Left cardiac atrium (tissue), 4 donors: ENCODE results near the gene ABCA10. TPM values are rescaled to one million over a fixed set of nuclear protein-coding genes. Genes with fewer than 3 reads are reported as not detected.

ENCODE experiments used
- ATAC-seq, 2 donors: fragments of 200-7000 bp; cut with Tn5 transposase; one replicate each; pipeline ENCODE4 v1.9.1; 2020; ENCODE audit warnings: mild to moderate bottlenecking in 2 of 2, moderate library complexity in 2 of 2
- DNase-seq: peaks from one replicate; pipeline ENCODE4 v3.0.0-alpha.2; 2020
- intact Hi-C, 2 donors: fragments of 100-400 bp; cut with DNase I; formaldehyde crosslinking; loops; one replicate each; pipeline versions ENCODE4 v1.14.1 to v1.15.1; 2022 to 2023
- microRNA-seq, 2 donors: library from miRNA; unstranded; fragments of <30 nt; microRNA quantifications; one replicate each; pipeline ENCODE4 v1.2.0, GENCODE V29; 2020
- total RNA-seq, 2 donors: library from RNA; stranded (reverse); fragmentation: NEBNext Ultra II Directional; extraction: Animal tissue kit (Norgen Biotek cat#: 25700); gene quantifications; one replicate each; pipeline ENCODE4 v1.2.1, GENCODE V29; 2021
- donor health status: DM: no; HTN: yes; CAD: no.
- donor health status: DM: no; HTN: yes; CAD: no; lungs with severe emphysema.
- donor health status: DM: yes; HTN: yes; CAD: no.
- donor health status: Dilated cardiomyopathy.

The ABCA10 gene
- total RNA-seq, 2 donors from 2014 or later: 5.7 to 12.8 TPM

GRCh38 chr17:69134112-69134511 lies 94.5 kb downstream of the ABCA10 start:
- intact Hi-C loops: no loop called here
- ATAC-seq (no peak), DNase-seq (no peak)

GRCh38 chr17:69130627-69131296 lies 97.9 kb downstream of the ABCA10 start:
- ATAC-seq (no peak), DNase-seq (no peak)
- intact Hi-C loops: no loop called here

- no peak for ATAC-seq
- no peak for DNase-seq
- intact Hi-C loops: no loop called here
Observed at GRCh38 chr17:69123626-69124025, 105.0 kb downstream of the ABCA10 start.

- ATAC-seq: no peak
- no peak for DNase-seq
- intact Hi-C loops: no loop called here
Observed at GRCh38 chr17:69122065-69122464, 106.6 kb downstream of the ABCA10 start.

GRCh38 chr17:69117855-69118784 lies 110.5 kb downstream of the ABCA10 start:
- ATAC-seq (peak; percentile 38 to 41), DNase-seq (no peak)
- intact Hi-C loops: no loop called here

- ATAC-seq (no peak), DNase-seq (no peak)
- intact Hi-C loops: no loop called here
Observed at GRCh38 chr17:69111794-69112193, 116.8 kb downstream of the ABCA10 start.

GRCh38 chr17:69105907-69106730 lies 122.5 kb downstream of the ABCA10 start:
- intact Hi-C loops: no loop called here
- DNase-seq (no peak), ATAC-seq (no peak)

GRCh38 chr17:69103557-69104233 lies 124.9 kb downstream of the ABCA10 start:
- DNase-seq: no peak
- intact Hi-C loops: no loop called here
- no peak for ATAC-seq

- intact Hi-C loops: no loop called here
- ATAC-seq (no peak), DNase-seq (no peak)
Observed at GRCh38 chr17:69098625-69099024, 130.0 kb downstream of the ABCA10 start.

Small RNAs within 50 kb of the gene (microRNA-seq; reads per million reads assigned to microRNA genes)
- 0 reads per million in 2 donors for gene MIR4524A
- 0 reads per million in 2 donors for gene MIR4524B

Other genes starting within 250 kb of the ABCA10 start
- 10 to 100 TPM; 22.5 to 29.7 TPM for gene ABCA9, start 167.9 kb downstream of the ABCA10 start, total RNA-seq
- gene ABCA6, start 86.9 kb downstream of the ABCA10 start, total RNA-seq: 10 to 100 TPM; 30.6 to 42.2 TPM
- 10 to 100 TPM; 17.8 to 20.7 TPM for gene ABCA5, start 98.3 kb upstream of the ABCA10 start, total RNA-seq
- gene MAP2K6, start 185.9 kb upstream of the ABCA10 start, total RNA-seq: 1 to 10 TPM; 3.2 to 7.4 TPM